NCI-H2171 treated with DMSO at 0.1 percent for 48 hours (cell line): ENCODE results near the gene KRTAP26-1.

Source experiments
- DNase-seq: peaks from one replicate; lab custom pipeline; 2025; lab: John Stamatoyannopoulos, UW

The KRTAP26-1 gene

DNA sequence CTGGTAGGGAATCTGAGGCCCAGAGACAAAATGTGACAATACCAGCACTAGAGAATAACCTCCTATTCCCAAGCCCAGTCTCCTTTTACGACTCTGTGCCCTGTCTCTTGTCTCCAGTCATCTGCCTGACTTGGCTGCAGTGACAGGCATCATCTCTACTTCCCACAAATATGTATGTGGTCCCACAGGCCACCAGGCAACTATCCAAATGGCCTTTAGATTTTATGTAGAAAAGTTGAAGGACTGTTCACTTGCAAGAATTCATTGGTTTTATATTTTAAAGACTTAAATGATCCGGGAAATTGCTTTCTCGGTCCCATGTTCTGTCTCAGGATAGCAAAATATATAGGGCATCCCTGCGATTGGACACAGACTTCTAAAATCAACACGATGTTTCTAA is 49.0 kb downstream of the KRTAP26-1 start:
- no peak for DNase-seq

GRCh38 chr21:30269803-30270530 is 50.1 kb downstream of the KRTAP26-1 start:
- DNase-seq = no peak
